Mesodermal cell (in vitro differentiated cells): ENCODE data around the gene YIF1A.

Source experiments
- H3K27ac ChIP-seq: 2 replicates; pipeline ENCODE4 v1.7.0; 2013; ENCODE audit warnings: mild to moderate bottlenecking, low read depth, low read length, moderate library complexity; ENCODE audit not compliant: severe bottlenecking
- H3K36me3 ChIP-seq: 2 replicates; pipeline ENCODE4 v1.7.1; 2013; ENCODE audit warnings: mild to moderate bottlenecking, low read length, moderate library complexity; ENCODE audit not compliant: control insufficient read depth, insufficient read depth
- H3K4me1 ChIP-seq: one replicate; pipeline ENCODE4 v1.7.1; 2013; ENCODE audit warnings: mild to moderate bottlenecking, low read length; ENCODE audit not compliant: insufficient read depth, control insufficient read depth, poor library complexity, severe bottlenecking
- H3K4me3 ChIP-seq: 2 replicates; pipeline ENCODE4 v1.7.0; 2013; ENCODE audit warnings: low read length, control low read depth, mild to moderate bottlenecking; ENCODE audit not compliant: insufficient read depth, poor library complexity, severe bottlenecking; ENCODE audit errors: extremely low read depth
- H3K9me3 ChIP-seq: 2 replicates; pipeline ENCODE4 v1.7.1; 2013; ENCODE audit warnings: mild to moderate bottlenecking, low read length, moderate library complexity; ENCODE audit not compliant: control insufficient read depth
- WGBS, 2 experiments: methylation state at CpG; one replicate each; pipeline ENCODE4 v1.1.5; 2013; ENCODE audit warnings: missing lambda C conversion rate in 2 of 2; ENCODE audit not compliant: insufficient coverage in 2 of 2; 5-methylcytosine and 5-hydroxymethylcytosine counted together

YIF1A gene

DNA sequence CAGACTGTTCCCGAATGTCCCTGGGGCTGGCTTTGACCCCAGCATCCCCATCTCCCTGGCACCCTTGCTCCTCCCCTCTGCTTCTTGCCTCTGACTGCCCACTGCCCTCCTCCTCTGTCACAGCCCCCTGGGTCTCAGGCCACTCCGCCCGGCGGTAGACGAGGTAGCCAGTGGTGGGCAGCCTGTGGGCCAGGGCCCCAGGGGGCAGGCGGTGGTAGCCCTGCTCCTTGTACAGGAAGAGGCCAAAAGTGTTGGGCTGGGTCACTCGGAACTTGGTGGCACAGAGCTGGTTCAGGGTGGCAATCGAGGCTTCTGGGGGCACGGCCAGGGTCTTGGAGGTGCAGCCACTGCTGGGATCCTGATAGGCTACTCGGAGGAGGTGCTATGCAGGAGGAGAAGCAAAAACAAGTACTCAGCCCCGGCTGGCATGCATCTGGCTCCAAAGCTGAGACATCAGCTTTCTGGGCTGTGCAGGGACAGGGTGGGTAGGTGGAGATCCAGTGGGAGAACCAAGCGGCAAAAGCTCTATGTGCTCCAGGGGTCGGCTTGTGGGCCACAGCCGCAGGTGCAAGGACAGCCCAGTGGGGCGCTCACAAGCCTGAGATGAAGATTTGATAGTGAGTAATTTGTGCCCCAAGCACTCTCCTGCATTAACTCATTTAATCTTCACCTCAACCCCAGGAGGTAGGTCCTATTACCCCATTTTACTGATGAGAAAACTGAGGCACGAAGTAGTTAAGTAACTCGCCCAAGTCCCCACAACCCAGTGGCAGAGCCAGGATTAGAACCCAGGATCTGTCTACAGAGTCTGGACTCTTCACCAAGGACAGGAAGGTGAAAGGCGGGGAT is 43.7 kb upstream of the YIF1A start:
- no peak overlapping the region for H3K27ac ChIP-seq
- peaks cover 39% of the 10 kb centered on the region for H3K36me3 ChIP-seq
- no peaks in the 10 kb centered on the region for H3K9me3 ChIP-seq
- 85 to 96% methylated on average over 11 to 15 of the region's 18 CpGs for WGBS, 2 experiments
- peaks cover 33% of the 10 kb centered on the region for H3K4me1 ChIP-seq
- H3K4me3 ChIP-seq: no peak overlapping the region

DNA sequence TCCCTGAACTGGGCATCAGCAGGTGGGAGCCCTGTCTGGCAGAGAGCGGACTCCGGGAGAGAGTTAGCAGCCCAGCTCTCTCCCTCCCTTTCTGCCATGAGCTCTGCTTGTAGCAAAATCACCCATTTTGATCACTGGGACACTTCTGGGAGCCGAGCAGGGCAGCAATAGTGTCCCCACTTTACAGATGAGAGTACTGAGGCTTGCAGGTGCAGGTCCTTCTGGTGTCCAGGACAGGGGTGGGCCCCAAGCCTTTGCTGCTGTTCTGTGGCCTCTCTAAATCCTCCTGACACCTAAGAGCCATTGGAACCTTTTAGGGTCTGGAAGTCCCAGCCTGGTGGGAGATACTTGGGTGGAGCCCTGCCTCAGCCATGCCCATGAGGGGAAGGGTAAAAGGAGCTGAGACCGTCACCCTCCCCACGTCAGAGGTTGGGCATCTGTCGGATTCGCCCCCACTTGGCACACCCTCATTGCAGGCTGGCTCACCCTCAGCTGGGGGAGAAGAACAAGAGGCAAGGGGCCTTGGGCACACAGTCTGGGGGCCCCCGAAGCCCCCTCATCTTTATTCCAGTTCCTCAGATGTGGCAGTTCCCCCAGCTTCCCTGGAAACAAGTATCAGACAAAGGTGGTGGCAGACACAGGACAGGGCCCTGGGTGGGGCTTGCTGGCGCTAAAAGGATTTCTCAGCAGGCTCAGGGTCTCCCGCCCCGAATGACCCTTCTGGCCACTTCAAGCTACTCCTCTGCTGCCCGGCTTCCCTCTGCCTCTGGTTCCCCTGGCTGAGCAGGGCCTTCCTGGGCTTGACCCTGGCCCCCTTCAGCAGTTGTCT is 42.8 kb upstream of the YIF1A start:
- H3K4me3 ChIP-seq: no peak overlapping the region
- peaks cover 34% of the 10 kb centered on the region for H3K36me3 ChIP-seq
- no peaks in the 10 kb centered on the region for H3K9me3 ChIP-seq
- H3K4me1 ChIP-seq: peaks cover 33% of the 10 kb centered on the region
- H3K27ac ChIP-seq: no peak overlapping the region
- 93 to 95% methylated on average over 11 of the region's 12 CpGs for WGBS, 2 experiments

DNA sequence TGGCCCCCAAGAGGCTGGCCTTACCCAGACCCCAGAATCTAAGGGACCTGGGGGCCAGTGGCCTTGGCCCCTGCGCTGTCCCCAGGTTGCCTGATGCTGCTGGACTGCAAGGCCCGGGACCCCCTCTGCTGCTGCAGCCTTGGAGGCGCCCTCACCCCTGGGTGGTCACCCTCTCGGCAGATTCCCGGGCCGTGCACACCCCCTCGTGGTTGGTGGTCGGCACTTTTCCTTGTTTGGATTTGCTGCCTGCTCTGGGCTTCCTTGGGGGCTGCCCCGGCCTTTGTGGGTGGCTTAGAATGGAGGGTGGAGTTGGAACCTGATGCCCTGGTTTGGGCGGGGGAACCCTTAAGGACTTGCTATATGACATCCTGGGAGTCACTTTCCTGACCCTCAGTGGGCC is 42.0 kb upstream of the YIF1A start:
- 81 to 90% methylated on average over 7 to 8 of the region's 10 CpGs for WGBS, 2 experiments
- H3K36me3 ChIP-seq: peaks cover 34% of the 10 kb centered on the region

DNA sequence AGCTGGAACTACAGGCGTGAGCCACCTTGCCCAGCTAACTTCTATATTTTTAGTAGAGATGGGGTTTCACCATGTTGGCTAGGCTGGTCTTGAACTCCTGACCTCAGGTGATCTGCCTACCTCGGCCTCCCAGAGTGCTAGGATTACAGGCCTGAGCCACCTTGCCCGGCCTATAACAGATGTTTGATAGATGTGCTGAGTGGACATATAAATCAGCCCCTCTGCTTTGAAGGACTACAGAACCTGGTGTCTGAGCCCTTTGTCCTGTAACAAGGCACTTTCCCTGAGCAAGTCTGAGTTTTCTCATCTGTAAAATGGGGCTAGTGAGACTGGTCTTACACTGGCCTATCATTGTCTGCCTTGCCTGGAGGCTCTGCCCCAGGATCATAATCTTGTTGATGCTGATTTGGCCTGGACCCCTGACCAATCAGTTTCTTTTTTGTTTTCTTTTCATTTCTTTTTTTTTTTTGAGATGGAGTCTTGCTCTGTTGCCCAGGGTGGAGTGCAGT is 40.3 kb upstream of the YIF1A start:
- Histone ChIP-seq H3K36me3 (peaks cover 32% of the 10 kb centered on the region), H3K4me3 (no peak overlapping the region), H3K27ac (peak overlapping the region; percentile 36), H3K4me1 (peaks cover 44% of the 10 kb centered on the region), H3K9me3 (no peaks in the 10 kb centered on the region)
- 81 to 100% methylated on average over 2 of the region's 3 CpGs for WGBS, 2 experiments

More for the DNA sequence above, 42.0 kb upstream of the YIF1A start:
- peaks cover 35% of the 10 kb centered on the region for H3K4me1 ChIP-seq
- no peak overlapping the region for H3K27ac ChIP-seq
- no peaks in the 10 kb centered on the region for H3K9me3 ChIP-seq
- no peak overlapping the region for H3K4me3 ChIP-seq

DNA sequence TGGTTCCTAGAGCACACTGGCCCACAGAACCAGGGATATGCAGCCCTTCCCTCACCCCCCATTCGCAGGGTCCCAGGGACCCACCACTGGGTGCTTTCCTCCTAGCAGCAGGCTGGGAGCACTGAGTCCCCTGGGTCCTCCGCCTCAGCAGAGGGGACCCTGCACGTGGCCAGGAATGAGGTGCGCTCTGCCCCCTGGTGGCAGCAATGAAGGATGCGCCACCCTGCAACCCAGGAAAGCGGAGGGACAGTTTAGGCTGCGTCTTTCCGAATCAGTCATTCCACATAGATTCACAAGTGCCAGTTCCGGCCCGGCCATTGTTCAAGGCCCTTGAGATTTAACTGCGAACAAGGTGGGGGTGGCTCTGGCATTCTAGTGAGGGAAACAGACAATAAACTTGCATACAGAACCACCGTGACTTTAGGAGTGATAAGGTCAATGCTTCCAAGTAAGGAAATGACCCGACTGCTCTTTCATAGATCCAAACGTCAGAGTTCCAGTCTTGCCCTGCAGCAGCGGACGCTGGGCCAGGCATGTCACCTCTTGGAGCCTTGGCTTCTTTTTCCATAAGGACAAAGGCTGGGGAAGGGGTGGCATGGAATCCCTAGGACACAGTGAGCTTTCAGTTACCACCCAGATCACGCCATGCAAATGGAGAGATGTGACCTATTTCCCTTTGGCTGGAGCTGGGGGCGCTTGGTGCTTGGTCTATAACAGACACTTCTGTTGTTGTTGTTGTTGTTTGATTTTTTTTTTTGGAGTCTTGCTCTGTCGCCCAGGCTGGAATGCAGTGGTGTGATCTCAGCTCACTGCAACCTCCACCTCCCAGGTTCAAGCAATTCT is 39.6 kb upstream of the YIF1A start:
- no peaks in the 10 kb centered on the region for H3K9me3 ChIP-seq
- peaks cover 25% of the 10 kb centered on the region for H3K36me3 ChIP-seq
- no peak overlapping the region for H3K4me3 ChIP-seq
- H3K27ac ChIP-seq: peak overlapping the region; percentile 78
- peaks cover 44% of the 10 kb centered on the region for H3K4me1 ChIP-seq
- 10% methylated on average over 17 of the region's 19 CpGs for WGBS, 2 experiments

DNA sequence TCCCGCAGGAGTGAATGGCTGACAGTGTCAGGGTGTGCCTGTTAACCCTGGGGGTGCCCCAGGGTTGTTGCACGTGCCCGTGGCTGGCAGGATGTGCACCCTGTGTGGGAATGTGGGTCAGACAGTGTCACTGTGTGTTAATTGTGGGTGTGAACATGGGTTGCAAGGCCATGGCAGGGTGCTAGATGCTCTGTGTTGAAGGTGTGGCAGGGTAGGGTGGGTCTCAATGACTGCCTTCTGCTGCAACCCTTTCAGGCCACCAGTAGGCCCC is 39.0 kb upstream of the YIF1A start:
- Histone ChIP-seq H3K4me3 (no peak overlapping the region), H3K27ac (peak overlapping the region; percentile 36), H3K9me3 (no peaks in the 10 kb centered on the region), H3K36me3 (peaks cover 20% of the 10 kb centered on the region), H3K4me1 (peaks cover 46% of the 10 kb centered on the region)
- 85 to 96% methylated on average over 2 to 3 of the region's 3 CpGs for WGBS, 2 experiments

DNA sequence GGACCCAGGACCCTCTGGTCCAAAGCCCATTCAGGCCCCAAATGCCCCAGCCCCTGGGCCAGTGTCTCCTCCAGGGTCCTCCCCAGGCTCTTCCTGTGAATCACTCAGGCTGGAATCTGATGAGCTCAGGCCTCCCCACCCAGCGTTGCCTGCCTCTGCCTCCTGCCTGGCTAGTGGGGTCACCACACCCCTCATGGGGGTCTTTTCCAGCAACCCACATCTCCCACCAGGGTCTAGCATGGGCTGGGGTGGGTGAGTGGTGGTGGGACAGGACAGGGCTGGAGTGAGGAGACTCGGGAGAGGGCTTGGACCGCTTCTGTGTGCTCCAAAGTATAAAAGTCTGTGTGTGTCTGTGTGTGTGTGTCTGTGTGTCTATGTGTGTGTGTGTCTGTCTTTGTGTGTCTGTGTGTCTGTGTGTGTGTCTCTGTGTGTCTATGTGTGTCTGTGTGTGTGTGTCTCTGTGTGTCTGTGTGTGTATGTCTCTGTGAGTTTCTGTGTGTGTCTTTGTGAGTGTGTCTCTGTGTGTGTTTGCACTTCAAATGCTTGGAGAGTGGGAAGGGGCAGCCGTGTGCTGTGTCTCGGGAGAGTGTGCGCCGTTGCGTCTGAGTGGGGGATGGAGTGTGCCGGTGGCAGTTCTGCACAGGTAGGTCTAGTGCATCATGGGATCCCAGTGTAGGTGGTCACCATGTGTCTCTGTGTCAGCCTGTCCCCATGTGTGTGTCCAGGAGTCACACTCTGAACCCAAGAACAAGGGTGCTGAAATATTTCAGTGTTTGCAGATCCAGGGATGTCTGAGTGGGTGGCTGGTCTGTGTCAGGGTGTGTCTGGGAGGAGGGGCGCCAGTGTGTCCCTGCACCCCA is 38.5 kb upstream of the YIF1A start:
- Histone ChIP-seq H3K4me3 (no peak overlapping the region), H3K36me3 (peaks cover 15% of the 10 kb centered on the region), H3K4me1 (peaks cover 47% of the 10 kb centered on the region), H3K9me3 (no peaks in the 10 kb centered on the region), H3K27ac (peak overlapping the region; percentile 85)
- 85 to 90% methylated on average over 8 to 9 of the region's 10 CpGs for WGBS, 2 experiments

DNA sequence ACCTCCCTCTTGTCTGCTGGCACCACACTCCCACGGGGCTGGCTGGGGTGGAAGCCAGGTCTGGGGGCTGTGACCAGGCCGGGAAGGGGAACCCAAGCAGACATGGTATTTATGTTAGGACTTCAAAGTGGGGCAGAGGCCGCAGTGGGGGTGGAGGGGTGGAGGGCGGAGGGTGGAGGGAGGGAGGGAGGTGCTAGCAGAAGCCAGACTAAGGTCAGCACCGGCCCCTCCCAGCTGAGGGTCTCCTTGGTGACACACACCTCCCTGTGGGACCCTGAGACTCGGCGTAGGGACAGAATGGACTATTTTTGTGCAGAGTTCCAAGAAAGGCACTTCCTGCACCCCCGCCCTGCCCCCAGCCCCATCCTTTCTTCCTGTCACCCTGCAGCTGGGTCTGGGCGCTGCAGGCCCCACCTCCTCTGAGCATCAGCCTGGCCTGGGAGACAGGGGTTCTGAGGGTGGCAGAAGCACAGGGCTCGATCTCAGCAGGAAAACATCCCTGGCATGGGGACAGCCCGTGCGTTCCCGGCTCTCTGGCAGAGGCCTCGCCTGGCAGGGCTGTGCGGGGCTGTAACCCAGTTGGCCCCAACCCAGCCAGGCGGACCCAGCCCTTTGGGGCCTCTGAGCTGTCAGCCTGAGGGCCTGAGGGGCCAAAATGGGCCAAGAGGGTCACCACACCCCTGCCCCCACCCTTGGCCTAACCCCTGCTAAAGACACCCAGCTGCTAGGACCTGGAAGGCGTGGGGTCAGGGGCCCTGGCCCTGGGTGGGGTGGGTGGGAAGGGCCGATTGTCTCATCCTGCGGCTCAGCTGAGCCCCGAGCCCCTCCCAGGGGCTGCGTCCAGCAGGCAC is 37.5 kb upstream of the YIF1A start:
- Histone ChIP-seq H3K4me1 (peaks cover 47% of the 10 kb centered on the region), H3K36me3 (peaks cover 7% of the 10 kb centered on the region), H3K4me3 (no peak overlapping the region), H3K9me3 (no peaks in the 10 kb centered on the region), H3K27ac (peak overlapping the region; percentile 85)
- WGBS, 2 experiments: 58 to 77% methylated on average over 6 to 14 of the region's 21 CpGs

DNA sequence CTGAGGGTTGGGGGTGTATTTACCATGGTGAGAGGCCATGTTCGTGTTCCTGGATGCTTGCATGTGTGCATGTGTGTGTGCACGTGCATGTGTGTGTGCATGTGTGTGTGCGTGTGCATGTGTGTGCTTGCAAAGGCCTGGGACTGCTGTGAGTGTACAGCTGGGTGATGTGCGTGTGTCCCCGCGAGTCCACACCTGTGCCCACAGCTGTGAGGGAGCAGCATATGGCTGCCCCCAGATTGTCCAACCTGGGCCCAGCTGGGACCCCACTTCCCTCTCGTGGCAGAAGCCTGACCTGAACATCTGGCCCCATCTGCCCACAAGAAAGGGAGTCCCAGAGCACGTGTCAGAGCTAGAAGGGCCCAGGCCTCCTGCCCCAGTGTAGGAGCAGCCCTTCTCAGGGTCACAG is 36.3 kb upstream of the YIF1A start:
- peaks cover 47% of the 10 kb centered on the region for H3K4me1 ChIP-seq
- no peaks in the 10 kb centered on the region for H3K9me3 ChIP-seq
- H3K27ac ChIP-seq: peak overlapping the region; percentile 80
- no peaks in the 10 kb centered on the region for H3K36me3 ChIP-seq
- no peak overlapping the region for H3K4me3 ChIP-seq
- WGBS, 2 experiments: 90 to 92% methylated on average over 8 of the region's 8 CpGs
